Brain microvascular endothelial cell (primary cell): ENCODE measurements around the gene MEN1.

Experiments used
- DNase-seq: peaks from one replicate; pipeline ENCODE4 v3.0.0-alpha.2; 2020
- H3K27ac ChIP-seq: fragments of 250-450 bp; sonication (Bioruptor Pico); 2 replicates; pipeline ENCODE4 v1.5.1; 2020; ENCODE audit warnings: mild to moderate bottlenecking, moderate library complexity
- H3K27me3 ChIP-seq: fragments of 250-450 bp; sonication (Bioruptor Pico); replicated peaks from 2 replicates; pipeline ENCODE4 v1.5.1; 2020; ENCODE audit warnings: mild to moderate bottlenecking
- H3K36me3 ChIP-seq: fragments of 250-450 bp; sonication (Bioruptor Pico); replicated peaks from 2 replicates; pipeline ENCODE4 v1.5.1; 2020; ENCODE audit warnings: mild to moderate bottlenecking
- H3K4me3 ChIP-seq: 2 replicates; pipeline ENCODE4 v1.5.1; 2011; ENCODE audit warnings: low read depth, mild to moderate bottlenecking, control low read depth, low read length, moderate library complexity
- CTCF ChIP-seq: IDR thresholded peaks from 2 replicates; pipeline ENCODE4 v1.5.1; 2011; ENCODE audit warnings: low read depth, mild to moderate bottlenecking, moderate library complexity, low read length, control low read depth, inconsistent platforms; ENCODE audit errors: missing control alignments
- in situ Hi-C: cut with HindIII; loops from 2 replicates; pipeline ENCODE4 v1.10.0; 2017; ENCODE audit warnings: low sequenced_read_pairs, low pct_ligation_motif_present

MEN1 gene

GRCh38 chr11:64838600-64839334 is 28.4 kb upstream of the MEN1 start:
- no peak overlapping the region for H3K4me3 ChIP-seq
- no peak for TF ChIP-seq CTCF
- in situ Hi-C loops, result no loop called here
- DNase-seq, result no peak
- no peak overlapping the region for H3K27ac ChIP-seq
- H3K36me3 ChIP-seq, result no peaks in the 10 kb centered on the region
- no peaks in the 10 kb centered on the region for H3K27me3 ChIP-seq

- no peak for TF ChIP-seq CTCF
- no peak overlapping the region for H3K27ac ChIP-seq
- no peaks in the 10 kb centered on the region for H3K36me3 ChIP-seq
- in situ Hi-C loops, result no loop called here
- H3K27me3 ChIP-seq, result no peaks in the 10 kb centered on the region
- no peak for DNase-seq
- H3K4me3 ChIP-seq, result no peak overlapping the region
Measured at GRCh38 chr11:64837887-64838351, 27.6 kb upstream of the MEN1 start.

GRCh38 chr11:64836448-64837072 is 26.2 kb upstream of the MEN1 start:
- Histone ChIP-seq H3K27me3 (no peaks in the 10 kb centered on the region), H3K27ac (no peak overlapping the region), H3K4me3 (no peak overlapping the region), H3K36me3 (no peaks in the 10 kb centered on the region)
- no peak for DNase-seq
- in situ Hi-C loops, result no loop called here
- no peak for TF ChIP-seq CTCF

- in situ Hi-C loops, result no loop called here
- DNase-seq, result no peak
- H3K36me3 ChIP-seq, result no peaks in the 10 kb centered on the region
- no peak for TF ChIP-seq CTCF
- no peak overlapping the region for H3K4me3 ChIP-seq
- no peak overlapping the region for H3K27ac ChIP-seq
- no peaks in the 10 kb centered on the region for H3K27me3 ChIP-seq
Measured at GRCh38 chr11:64835616-64836447, 25.5 kb upstream of the MEN1 start.

GRCh38 chr11:64834723-64835615 is 24.6 kb upstream of the MEN1 start:
- no peak overlapping the region for H3K4me3 ChIP-seq
- H3K36me3 ChIP-seq, result no peaks in the 10 kb centered on the region
- H3K27ac ChIP-seq, result no peak overlapping the region
- H3K27me3 ChIP-seq, result no peaks in the 10 kb centered on the region
- in situ Hi-C loops, result no loop called here
- no peak for TF ChIP-seq CTCF
- DNase-seq, result no peak
